SK-N-SH (cell line): ENCODE data around the gene MOV10L1. TPM values are rescaled to one million over a fixed set of nuclear protein-coding genes. Genes with fewer than 3 reads are reported as not detected.

Source experiments
- CTCF ChIA-PET: fragments of 300-600, 350-600 bp; formaldehyde crosslinking; extraction: SDS; loops from one replicate; lab custom pipeline; 2021; lab: Yijun Ruan, JAX
- POLR2A ChIA-PET: fragments of 350-600 bp; sonication (Branson Sonifier 250); formaldehyde crosslinking; extraction: SDS; loops from one replicate; lab custom pipeline; 2020; ENCODE audit warnings: antibody characterized with exemption, inconsistent platforms; lab: Yijun Ruan, JAX
- DNase-seq: peaks from one replicate; pipeline ENCODE4 v3.0.0; 2012
- H2AFZ ChIP-seq: fragments of 200-600 bp; sonication (generic); 2 replicates; pipeline ENCODE4 v1.8.1; 2016; ENCODE audit warnings: antibody characterized with exemption, mild to moderate bottlenecking, low read depth
- H3F3A ChIP-seq: fragments of 200-600 bp; sonication (generic); replicated peaks from 2 replicates; pipeline ENCODE3; 2016; ENCODE audit warnings: antibody characterized with exemption, mild to moderate bottlenecking; ENCODE audit not compliant: insufficient read depth
- H3K27ac ChIP-seq, 2 experiments: fragments of 200-500 bp in 1 of 2; fragments of 200-600 bp in 1 of 2; sonication (Bioruptor generic) in 1 of 2; sonication (generic), shearing (Covaris generic) in 1 of 2; 2 replicates each; pipeline versions ENCODE4 v1.5.1 to v1.6.1; 2014 to 2016; ENCODE audit warnings: low read depth in 2 of 2, inconsistent platforms in 1 of 2, low read length in 1 of 2, mild to moderate bottlenecking in 1 of 2, mixed read lengths in 1 of 2
- H3K27me3 ChIP-seq: fragments of 200-600 bp; sonication (generic), shearing (Covaris generic); 2 replicates; pipeline ENCODE4 v1.6.1; 2016; ENCODE audit warnings: mixed run types; ENCODE audit not compliant: insufficient read depth
- H3K36me3 ChIP-seq, 2 experiments: fragments of 200-500 bp in 1 of 2; fragments of 200-600 bp in 1 of 2; sonication (Bioruptor generic) in 1 of 2; sonication (generic) in 1 of 2; replicated peaks in 1 of 2; 2 replicates each; pipeline versions ENCODE3 to v1.5.1; 2014 to 2016; ENCODE audit warnings: low read length in 1 of 2, mild to moderate bottlenecking in 1 of 2; ENCODE audit not compliant: insufficient read depth in 2 of 2, control insufficient read depth in 1 of 2
- H3K4me1 ChIP-seq, 2 experiments: fragments of 200-500 bp in 1 of 2; fragments of 200-600 bp in 1 of 2; sonication (Bioruptor generic) in 1 of 2; sonication (generic), shearing (Covaris generic) in 1 of 2; 2 replicates each; pipeline versions ENCODE4 v1.5.1 to v1.6.1; 2014 to 2016; ENCODE audit warnings: low read depth in 1 of 2, low read length in 1 of 2, mixed run types in 1 of 2; ENCODE audit not compliant: insufficient read depth in 2 of 2, control insufficient read depth in 1 of 2
- H3K4me2 ChIP-seq: fragments of 200-600 bp; sonication (generic), shearing (Covaris generic); 2 replicates; pipeline ENCODE4 v1.6.1; 2017; ENCODE audit warnings: mixed run types
- H3K4me3 ChIP-seq, 2 experiments: fragments of 200-500 bp in 1 of 2; fragments of 200-600 bp in 1 of 2; sonication (Bioruptor generic) in 1 of 2; sonication (generic), shearing (Covaris generic) in 1 of 2; 2 replicates each; pipeline versions ENCODE4 v1.5.1 to v1.8.1; 2014 to 2016; ENCODE audit warnings: low read depth in 2 of 2, inconsistent platforms in 1 of 2, low read length in 1 of 2, mild to moderate bottlenecking in 1 of 2, mixed read lengths in 1 of 2, moderate library complexity in 1 of 2
- H3K79me2 ChIP-seq: fragments of 200-600 bp; sonication (generic); 2 replicates; pipeline ENCODE4 v1.8.1; 2017; ENCODE audit warnings: mild to moderate bottlenecking; ENCODE audit not compliant: insufficient read depth
- H3K9ac ChIP-seq: fragments of 200-600 bp; sonication (generic); 2 replicates; pipeline ENCODE4 v1.6.1; 2017; ENCODE audit warnings: mixed run types
- H3K9me2 ChIP-seq: fragments of 200-600 bp; sonication (generic); 2 replicates; pipeline ENCODE4 v1.6.1; 2017; ENCODE audit warnings: mixed run types
- H3K9me3 ChIP-seq: fragments of 200-600 bp; sonication (generic); 2 replicates; pipeline ENCODE4 v1.6.1; 2017; ENCODE audit warnings: mixed run types, mild to moderate bottlenecking, moderate library complexity
- H4K20me1 ChIP-seq: fragments of 200-600 bp; sonication (generic); 2 replicates; pipeline ENCODE4 v1.6.1; 2017; ENCODE audit warnings: mild to moderate bottlenecking, mixed run types; ENCODE audit not compliant: insufficient read depth
- CHD2 ChIP-seq: fragments of 150-350 bp; IDR thresholded peaks from 2 replicates; pipeline ENCODE4 v1.6.1; 2018; ENCODE audit warnings: low read length; ENCODE audit not compliant: partially characterized antibody
- ELF1 ChIP-seq: IDR thresholded peaks from 2 replicates; pipeline ENCODE4 v1.4.0; 2012
- EP300 ChIP-seq, 2 experiments: IDR thresholded peaks; 2 replicates each; pipeline versions ENCODE4 v1.4.0 to v1.6.1; 2012; ENCODE audit warnings: borderline replicate concordance in 1 of 2, low read depth in 1 of 2, low read length in 1 of 2
- EZH2phosphoT487 ChIP-seq: fragments of 200-600 bp; sonication (generic); IDR thresholded peaks from 2 replicates; pipeline ENCODE4 v1.6.1; 2017; ENCODE audit warnings: low read depth, mixed run types, mild to moderate bottlenecking, antibody characterized with exemption, moderate library complexity, borderline replicate concordance
- FOXJ3 ChIP-seq: sonication (generic); formaldehyde crosslinking; IDR thresholded peaks from 2 replicates; pipeline ENCODE4 v1.5.1; 2020; ENCODE audit warnings: mild to moderate bottlenecking, missing genetic modification reagents
- FOXM1 ChIP-seq: IDR thresholded peaks from 2 replicates; pipeline ENCODE4 v1.4.0; 2012; ENCODE audit warnings: low read depth, mild to moderate bottlenecking
- GABPA ChIP-seq: IDR thresholded peaks from 2 replicates; pipeline ENCODE4 v1.4.0; 2012; ENCODE audit warnings: low read depth, mild to moderate bottlenecking
- GATA2 ChIP-seq: sonication (generic); formaldehyde crosslinking; IDR thresholded peaks from 2 replicates; pipeline ENCODE4 v1.5.0; 2020; ENCODE audit warnings: mild to moderate bottlenecking, missing genetic modification reagents
- IRF3 ChIP-seq: fragments of 150-350 bp; IDR thresholded peaks from 2 replicates; pipeline ENCODE4 v1.6.1; 2016; ENCODE audit warnings: mild to moderate bottlenecking, low read depth, low read length
- MEF2A ChIP-seq: IDR thresholded peaks from 2 replicates; pipeline ENCODE4 v1.4.0; 2012; ENCODE audit warnings: low read depth, borderline replicate concordance
- MXI1 ChIP-seq: IDR thresholded peaks from 2 replicates; pipeline ENCODE4 v1.6.1; 2012; ENCODE audit warnings: mild to moderate bottlenecking, low read depth, low read length, improper control_type of control experiment
- NFIC ChIP-seq: IDR thresholded peaks from 2 replicates; pipeline ENCODE4 v1.4.0; 2012; ENCODE audit warnings: borderline replicate concordance
- NRF1 ChIP-seq: IDR thresholded peaks from 2 replicates; pipeline ENCODE4 v1.6.1; 2012; ENCODE audit warnings: low read depth, mild to moderate bottlenecking, low read length
- PBX3 ChIP-seq: IDR thresholded peaks from 2 replicates; pipeline ENCODE4; 2012
- POLR2AphosphoS5 ChIP-seq: IDR thresholded peaks from 2 replicates; pipeline ENCODE4 v1.6.1; 2012; ENCODE audit warnings: low read depth, low read length
- RCOR1 ChIP-seq: fragments of 150-350 bp; IDR thresholded peaks from 2 replicates; pipeline ENCODE4 v1.6.1; 2017; ENCODE audit warnings: antibody characterized with exemption, low read length
- REST ChIP-seq: IDR thresholded peaks from 2 replicates; pipeline ENCODE4 v1.6.1; 2012; ENCODE audit warnings: mild to moderate bottlenecking, low read depth, low read length, moderate library complexity
- RFX5 ChIP-seq: IDR thresholded peaks from 2 replicates; pipeline ENCODE4 v1.6.1; 2012; ENCODE audit warnings: mild to moderate bottlenecking, improper control_type of control experiment, low read length
- RXRA ChIP-seq: IDR thresholded peaks from 2 replicates; pipeline ENCODE4 v1.4.0; 2012; ENCODE audit warnings: low read depth, mild to moderate bottlenecking, borderline replicate concordance
- TAF1 ChIP-seq: IDR thresholded peaks from 2 replicates; pipeline ENCODE4 v1.6.1; 2012; ENCODE audit warnings: low read depth, mild to moderate bottlenecking, low read length, moderate library complexity, borderline replicate concordance
- TEAD4 ChIP-seq: IDR thresholded peaks from 2 replicates; pipeline ENCODE4 v1.4.0; 2012; ENCODE audit warnings: mild to moderate bottlenecking, borderline replicate concordance; ENCODE audit not compliant: insufficient read depth
- USF1 ChIP-seq: IDR thresholded peaks from 2 replicates; pipeline ENCODE4 v1.4.0; 2012; ENCODE audit warnings: low read depth, borderline replicate concordance
- YY1 ChIP-seq: IDR thresholded peaks from 2 replicates; pipeline ENCODE4 v1.4.0; 2012; ENCODE audit warnings: low read depth, mild to moderate bottlenecking
- ZBTB33 ChIP-seq: IDR thresholded peaks from 2 replicates; pipeline ENCODE4 v1.4.0; 2012; ENCODE audit warnings: low read depth, borderline replicate concordance
- WGBS: methylation state at CpG from one replicate; pipeline ENCODE4 v1.1.6; 2017; ENCODE audit warnings: low lambda C conversion rate; 5-methylcytosine and 5-hydroxymethylcytosine counted together
- polyA plus RNA-seq, 3 experiments: library from polyadenylated mRNA; depleted of rRNA; stranded (reverse); fragments of >200 nt; gene quantifications; 2 replicates each; pipeline ENCODE4 v1.2.3, GENCODE V29; 2012

MOV10L1 gene
- polyA plus RNA-seq, 1 of the 3 experiments (the other 2 are of a cell fraction) = 2.1 TPM

- peak within 1 kb of the TSS in 1 of 2 experiments; percentile 71; a peak in 1 of 4 replicates for H3K27ac ChIP-seq
- no peaks in the 10 kb centered on the region for H3K9me3 ChIP-seq
- no peaks in the 10 kb centered on the region for H3F3A ChIP-seq
- H3K79me2 ChIP-seq = peaks cover 37% of the 10 kb centered on the region
- H3K4me3 ChIP-seq = peak within 1 kb of the TSS; percentile 80 to 84
- H3K36me3 ChIP-seq = peaks cover 19 to 20% of the 10 kb centered on the region in 2 experiments
- ChIA-PET CTCF (interaction anchor here (0.8 to 1.0 kb wide), 2 partner anchors 10 to 11 kb away, joined by 3 to 4 read pairs; no protein-coding TSS in a partner anchor), POLR2A (no interaction called here)
- H3K9ac ChIP-seq = peak within 1 kb of the TSS; percentile 65
- peak within 1 kb of the TSS; percentile 98 for H3K4me2 ChIP-seq
- WGBS = 0% methylated on average over 5 of the region's 105 CpGs
- DNase-seq = peak; percentile 100
- no peaks in the 10 kb centered on the region for H3K27me3 ChIP-seq
- H3K4me1 ChIP-seq = peaks cover 0 to 15% of the 10 kb centered on the region in 2 experiments; a peak in 1 of 4 replicates
- H4K20me1 ChIP-seq = peaks cover 6% of the 10 kb centered on the region
- no peaks in the 10 kb centered on the region for H3K9me2 ChIP-seq
- peak within 1 kb of the TSS; percentile 59; the same call in 1 of the 2 replicates for H2AFZ ChIP-seq
- no peak for TF ChIP-seq MEF2A
- no peak for TF ChIP-seq EZH2phosphoT487
- no peak for TF ChIP-seq ZBTB33
- TF ChIP-seq YY1 = peak; percentile 69; the same call in 1 of the 2 replicates
- TF ChIP-seq TEAD4 = no peak
- peak; percentile 56; the same call in 1 of the 2 replicates for TF ChIP-seq POLR2AphosphoS5
- peak; percentile 89 for TF ChIP-seq GABPA
- TF ChIP-seq RFX5 = no peak
- peak; percentile 98 for TF ChIP-seq PBX3
- TF ChIP-seq TAF1 = peak; percentile 83
- no peak for TF ChIP-seq FOXM1
- no peak for TF ChIP-seq NFIC
- no peak for TF ChIP-seq RXRA
- TF ChIP-seq RCOR1 = no peak
- 0 out of 2 replicates have a peak, but pooled peaks have one; percentile 35 for TF ChIP-seq IRF3
- TF ChIP-seq FOXJ3 = no peak
- no peak for TF ChIP-seq USF1
- no peak for TF ChIP-seq NRF1
- no peak; the same call in 1 of the 2 replicates for TF ChIP-seq ELF1
- no peak for TF ChIP-seq EP300 (IDR thresholded peaks at IDR 0.05; ENCODE audit: borderline replicate concordance in 1 of 2, low read depth in 1 of 2, low read length in 1 of 2)
- TF ChIP-seq MXI1 = peak; percentile 76
- peak; percentile 86 for TF ChIP-seq CHD2
- TF ChIP-seq GATA2 = no peak
- TF ChIP-seq REST = no peak
Measured at GRCh38 chr22:50200461-50201190, 110.8 kb downstream of the MOV10L1 start, which contains the start of gene SELENOO. Gene SELENOO (plus strand): TSS chr22:50201011. CDS start chr22:50201037, 26 bp downstream.
